Naive thymus-derived CD4-positive, alpha-beta T cell (primary cell): ENCODE measurements around the gene RHEB. TPM values are rescaled to one million over a fixed set of nuclear protein-coding genes. Genes with fewer than 3 reads are reported as not detected.

ENCODE experiments used
- ATAC-seq: fragments of 150-1000 bp; cut with Tn5 transposase; 2 replicates; pipeline ENCODE4 v1.10.0; 2021; ENCODE audit warnings: mild to moderate bottlenecking, moderate library complexity
- CTCF ChIA-PET: fragments of 350-600 bp; sonication (Branson Sonifier 250); formaldehyde crosslinking; loops from one replicate; lab custom pipeline; 2021; ENCODE audit warnings: antibody characterized with exemption; lab: Charles Lee
- POLR2A ChIA-PET: fragments of 350-600 bp; sonication (Branson Sonifier 250); formaldehyde crosslinking; loops from one replicate; lab custom pipeline; 2021; ENCODE audit warnings: antibody characterized with exemption, inconsistent platforms; lab: Charles Lee
- DNase-seq, 9 donors: peaks; one replicate each; pipeline versions ENCODE4 v3.0.0 to v3.0.0-alpha.2; 2020 to 2022; ENCODE audit warnings: mixed read lengths in 1 of 9
- H3K27ac ChIP-seq: one replicate; pipeline ENCODE4 v1.7.0; 2013; ENCODE audit warnings: mild to moderate bottlenecking, low read depth, low read length, moderate library complexity
- H3K27me3 ChIP-seq, 2 donors: one replicate each; pipeline ENCODE4 v1.7.0; 2013; ENCODE audit warnings: low read length in 2 of 2, mild to moderate bottlenecking in 2 of 2, moderate library complexity in 2 of 2; ENCODE audit not compliant: control insufficient read depth in 2 of 2, insufficient read depth in 2 of 2
- H3K36me3 ChIP-seq, 3 experiments: 1 replicate in 2 of 3; 2 replicates in 1 of 3; pipeline ENCODE4 v1.7.0; 2013; ENCODE audit warnings: low read length in 3 of 3, mild to moderate bottlenecking in 3 of 3, moderate library complexity in 1 of 3; ENCODE audit not compliant: insufficient read depth in 3 of 3, control insufficient read depth in 2 of 3
- H3K4me1 ChIP-seq, 2 donors: one replicate each; pipeline ENCODE4 v1.7.0; 2013; ENCODE audit warnings: low read length in 2 of 2, mild to moderate bottlenecking in 2 of 2, moderate library complexity in 1 of 2; ENCODE audit not compliant: control insufficient read depth in 2 of 2, insufficient read depth in 2 of 2
- H3K4me3 ChIP-seq: 2 replicates; pipeline ENCODE4 v1.7.0; 2013; ENCODE audit warnings: mild to moderate bottlenecking, low read length
- H3K9me3 ChIP-seq, 3 experiments: 1 replicate in 2 of 3; 2 replicates in 1 of 3; pipeline ENCODE4 v1.7.0; 2013; ENCODE audit warnings: low read length in 3 of 3; ENCODE audit not compliant: control insufficient read depth in 2 of 3
- H3K27ac Mint-ChIP-seq, 9 donors: one replicate each; pipeline ENCODE4 v1.8.0; 2020 to 2022; ENCODE audit warnings: mixed read lengths in 9 of 9, mild to moderate bottlenecking in 8 of 9, moderate library complexity in 5 of 9, inconsistent platforms in 2 of 9
- H3K27me3 Mint-ChIP-seq, 5 donors: one replicate each; pipeline ENCODE4 v1.8.0; 2021 to 2022; ENCODE audit warnings: mixed read lengths in 5 of 5, mild to moderate bottlenecking in 1 of 5
- H3K36me3 Mint-ChIP-seq, 5 donors: one replicate each; pipeline ENCODE4 v1.8.0; 2020 to 2022; ENCODE audit warnings: mixed read lengths in 5 of 5, mild to moderate bottlenecking in 3 of 5, inconsistent platforms in 1 of 5
- H3K4me1 Mint-ChIP-seq, 7 donors: one replicate each; pipeline ENCODE4 v1.8.0; 2020 to 2022; ENCODE audit warnings: mixed read lengths in 7 of 7, mild to moderate bottlenecking in 3 of 7, inconsistent platforms in 1 of 7
- H3K4me3 Mint-ChIP-seq, 10 donors: one replicate each; pipeline ENCODE4 v1.8.0; 2020 to 2022; ENCODE audit warnings: mild to moderate bottlenecking in 10 of 10, mixed read lengths in 10 of 10, moderate library complexity in 6 of 10, inconsistent platforms in 2 of 10
- H3K9me3 Mint-ChIP-seq, 11 donors: one replicate each; pipeline ENCODE4 v1.8.0; 2020 to 2022; ENCODE audit warnings: mixed read lengths in 11 of 11, mild to moderate bottlenecking in 4 of 11, inconsistent platforms in 1 of 11, moderate library complexity in 1 of 11
- intact Hi-C, 2 donors: fragments of 100-400 bp; cut with micrococcal nuclease; formaldehyde crosslinking; loops; one replicate each; pipeline ENCODE4 v1.15.1; 2023
- polyA plus RNA-seq, 2 donors: library from polyadenylated mRNA; unstranded; fragments of 300-500 nt; fragmentation: Illumina TruSeq; gene quantifications; one replicate each; pipeline ENCODE4 v1.2.3, GENCODE V29; 2021
- total RNA-seq, 6 experiments: library from RNA in 5 of 6; stranded (reverse) in 5 of 6; gene quantifications; 1 replicate in 5 of 6; 2 replicates in 1 of 6; pipeline ENCODE4 v1.2.3 and lab custom pipeline; 2021 to 2026

Gene RHEB
- 10 to 100 TPM; 31.2 to 62.6 (median 40.2) TPM for total RNA-seq
- polyA plus RNA-seq = 10 to 100 TPM; 57.8 to 59.0 TPM
- total RNA-seq (lab: John Stamatoyannopoulos, UW) = 29.1 reads per million, percentile 59 among the genes with 10 or more reads in this experiment

- Mint-ChIP-seq H3K27ac (peak within 1 kb of the TSS; percentile 94 to 99 (median 98)), H3K36me3 (peaks cover 0 to 5% (median 0%) of the 10 kb centered on the region in 5 donors), H3K27me3 (peaks cover 0 to 12% (median 0%) of the 10 kb centered on the region in 5 donors), H3K4me3 (peak within 1 kb of the TSS; percentile 87 to 97 (median 94)), H3K4me1 (peaks cover 32 to 44% (median 36%) of the 10 kb centered on the region in 7 donors), H3K9me3 (peaks cover 0 to 8% (median 0%) of the 10 kb centered on the region in 11 donors)
- Histone ChIP-seq H3K9me3 (no peaks in the 10 kb centered on the region), H3K27ac (peak within 1 kb of the TSS; percentile 88), H3K36me3 (no peaks in the 10 kb centered on the region), H3K4me1 (peaks cover 24 to 26% of the 10 kb centered on the region in 2 donors), H3K27me3 (no peaks in the 10 kb centered on the region), H3K4me3 (peak within 1 kb of the TSS; percentile 91)
- peak; percentile 93 to 99 (median 98) for DNase-seq
- CTCF ChIA-PET = interaction anchor here (0.5 kb wide), 1 partner anchor 115 kb away, joined by 4 read pairs; no protein-coding TSS in a partner anchor
- ATAC-seq = peak; percentile 91
- intact Hi-C loops = loop anchor here (1.0 to 10.0 kb wide), 24 partner anchors 23 to 1895 kb away; partner anchors contain the start of genes ABCF2 (in 2 of the 2), FASTK (in 2 of the 2), TMUB1 (in 2 of the 2) and AGAP3 (in 1 of the 2)
- POLR2A ChIA-PET = interaction anchor here (0.6 to 2.1 kb wide), 6 partner anchors 11 to 357 kb away, joined by 3 to 11 read pairs (median 4); partner anchors contain the start of gene PRKAG2
Observed at GRCh38 chr7:151519765-151520418, at the start of gene RHEB. RHEB (minus strand) TSS chr7:151519895; CDS start chr7:151519511, 384 bp downstream.

DNA sequence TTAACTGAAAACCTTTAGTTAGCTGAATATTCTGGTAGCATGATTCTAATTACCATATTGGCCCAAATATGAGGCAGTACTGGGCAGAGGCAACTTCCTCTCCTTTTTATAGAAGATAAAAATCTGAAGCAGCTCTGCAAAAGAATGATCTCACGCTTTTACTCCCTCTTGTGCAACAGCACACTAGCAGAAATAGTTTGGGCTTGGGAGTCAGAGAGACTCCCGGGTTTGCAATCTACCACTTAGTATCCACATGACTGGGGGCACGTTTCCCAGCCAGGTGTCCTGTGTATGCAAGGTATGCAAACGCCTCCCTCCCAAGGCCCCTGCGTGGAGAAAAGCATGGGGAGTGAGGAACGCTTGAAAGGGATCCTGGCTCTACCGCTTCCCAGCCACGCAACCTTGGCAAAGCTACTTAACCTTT is 47.2 kb upstream of the RHEB start:
- Mint-ChIP-seq H3K27me3 (no peaks in the 10 kb centered on the region), H3K9me3 (no peaks in the 10 kb centered on the region), H3K36me3 (peaks cover 0 to 45% (median 11%) of the 10 kb centered on the region in 5 donors), H3K4me3 (no peak overlapping the region), H3K27ac (peak overlapping the region in 1 of 9 donors; percentile 13), H3K4me1 (no peaks in the 10 kb centered on the region)
- ATAC-seq (no peak), DNase-seq (no peak)
- no peaks in the 10 kb centered on the region for H3K4me1 ChIP-seq
- peaks cover 0 to 36% (median 8%) of the 10 kb centered on the region in 3 experiments for H3K36me3 ChIP-seq
- no peaks in the 10 kb centered on the region for H3K9me3 ChIP-seq
- intact Hi-C loops = loop anchor here in 1 of 2 donors (5.0 kb wide), 1 partner anchor 50 kb away; the partner anchor contains the start of gene RHEB
- H3K27ac ChIP-seq = no peak overlapping the region
- H3K4me3 ChIP-seq = no peak overlapping the region
- POLR2A ChIA-PET = no interaction called here
- H3K27me3 ChIP-seq = no peaks in the 10 kb centered on the region
- CTCF ChIA-PET = no interaction called here

- H3K9me3 Mint-ChIP-seq = no peaks in the 10 kb centered on the region
- intact Hi-C loops = loop anchor here in 1 of 2 donors (5.0 kb wide), 1 partner anchor 48 kb away; the partner anchor contains the start of gene RHEB
- Histone ChIP-seq H3K27ac (no peak overlapping the region), H3K36me3 (peaks cover 0 to 44% (median 8%) of the 10 kb centered on the region in 3 experiments), H3K9me3 (no peaks in the 10 kb centered on the region), H3K4me3 (no peak overlapping the region), H3K27me3 (no peaks in the 10 kb centered on the region), H3K4me1 (no peaks in the 10 kb centered on the region)
- ATAC-seq (no peak), DNase-seq (no peak)
- peaks cover 2 to 54% (median 16%) of the 10 kb centered on the region in 5 donors for H3K36me3 Mint-ChIP-seq
- H3K27ac Mint-ChIP-seq = peak overlapping the region in 1 of 9 donors; percentile 62
- POLR2A ChIA-PET = no interaction called here
- no peaks in the 10 kb centered on the region for H3K27me3 Mint-ChIP-seq
- no peak overlapping the region for H3K4me3 Mint-ChIP-seq
- CTCF ChIA-PET = no interaction called here
- peaks cover 0 to 9% (median 5%) of the 10 kb centered on the region in 7 donors for H3K4me1 Mint-ChIP-seq
Observed at GRCh38 chr7:151565541-151565940, 45.8 kb upstream of the RHEB start.

GRCh38 chr7:151560243-151560642 is 40.5 kb upstream of the RHEB start:
- Mint-ChIP-seq H3K4me3 (peak overlapping the region in 9 of 10 donors; percentile 3 to 65 (median 24)), H3K9me3 (no peaks in the 10 kb centered on the region), H3K27me3 (no peaks in the 10 kb centered on the region), H3K27ac (peak overlapping the region in 8 of 9 donors; percentile 44 to 90 (median 84)), H3K36me3 (peaks cover 2 to 60% (median 32%) of the 10 kb centered on the region in 5 donors), H3K4me1 (peaks cover 0 to 23% (median 16%) of the 10 kb centered on the region in 7 donors)
- ChIA-PET POLR2A (no interaction called here), CTCF (no interaction called here)
- DNase-seq = peak in 3 of 9 donors; percentile 11 to 14 (median 13)
- intact Hi-C loops = loop anchor here in 1 of 2 donors (5.0 kb wide), 1 partner anchor 72 kb away; no protein-coding TSS in a partner anchor
- no peaks in the 10 kb centered on the region for H3K27me3 ChIP-seq
- no peak overlapping the region for H3K4me3 ChIP-seq
- peaks cover 0 to 6% of the 10 kb centered on the region in 2 donors for H3K4me1 ChIP-seq
- peaks cover 5 to 60% (median 12%) of the 10 kb centered on the region in 3 experiments for H3K36me3 ChIP-seq
- H3K9me3 ChIP-seq = no peaks in the 10 kb centered on the region
- H3K27ac ChIP-seq = peak overlapping the region; percentile 48
- no peak for ATAC-seq

- H3K27me3 Mint-ChIP-seq = no peaks in the 10 kb centered on the region
- peaks cover 5 to 57% (median 12%) of the 10 kb centered on the region in 3 experiments for H3K36me3 ChIP-seq
- no peaks in the 10 kb centered on the region for H3K9me3 Mint-ChIP-seq
- peaks cover 2 to 57% (median 35%) of the 10 kb centered on the region in 5 donors for H3K36me3 Mint-ChIP-seq
- no peak overlapping the region for H3K4me3 ChIP-seq
- ATAC-seq (no peak), DNase-seq (no peak)
- no peaks in the 10 kb centered on the region for H3K9me3 ChIP-seq
- H3K4me1 ChIP-seq = peaks cover 0 to 6% of the 10 kb centered on the region in 2 donors
- peak overlapping the region in 6 of 10 donors; percentile 7 to 65 (median 32) for H3K4me3 Mint-ChIP-seq
- intact Hi-C loops = loop anchor here in 1 of 2 donors (5.0 kb wide), 1 partner anchor 73 kb away; no protein-coding TSS in a partner anchor
- CTCF ChIA-PET = no interaction called here
- POLR2A ChIA-PET = no interaction called here
- H3K27ac ChIP-seq = peak overlapping the region; percentile 48
- H3K27me3 ChIP-seq = no peaks in the 10 kb centered on the region
- peak overlapping the region in 8 of 9 donors; percentile 44 to 94 (median 86) for H3K27ac Mint-ChIP-seq
- H3K4me1 Mint-ChIP-seq = peaks cover 0 to 23% (median 16%) of the 10 kb centered on the region in 7 donors
Observed at GRCh38 chr7:151559557-151560183, 40.0 kb upstream of the RHEB start.

DNA sequence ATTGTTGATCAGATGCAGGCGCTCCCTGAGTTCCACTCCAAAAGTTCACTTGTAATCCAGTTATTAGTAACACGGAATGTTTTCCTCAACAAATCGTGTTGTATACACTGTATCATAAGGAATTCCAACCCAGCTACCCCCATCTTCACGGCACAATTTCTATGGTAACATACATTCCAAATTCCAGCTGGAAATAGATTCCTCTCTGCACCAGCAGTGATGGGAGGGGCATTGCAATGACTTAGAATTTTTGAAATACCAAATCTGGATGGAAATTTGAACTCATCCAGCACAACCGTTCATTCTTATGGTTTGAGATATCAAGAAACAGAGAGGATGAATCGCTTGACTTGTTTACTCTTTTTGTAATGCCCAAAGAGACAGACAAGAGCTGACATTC is 38.9 kb upstream of the RHEB start:
- DNase-seq (no peak), ATAC-seq (no peak)
- no peaks in the 10 kb centered on the region for H3K27me3 ChIP-seq
- peaks cover 0 to 6% of the 10 kb centered on the region in 2 donors for H3K4me1 ChIP-seq
- H3K4me3 ChIP-seq = no peak overlapping the region
- Mint-ChIP-seq H3K36me3 (peaks cover 2 to 46% (median 35%) of the 10 kb centered on the region in 5 donors), H3K9me3 (no peaks in the 10 kb centered on the region), H3K27me3 (no peaks in the 10 kb centered on the region), H3K4me3 (no peak overlapping the region), H3K4me1 (peaks cover 0 to 23% (median 16%) of the 10 kb centered on the region in 7 donors), H3K27ac (no peak overlapping the region)
- H3K27ac ChIP-seq = no peak overlapping the region
- H3K36me3 ChIP-seq = peaks cover 5 to 46% (median 5%) of the 10 kb centered on the region in 3 experiments
- intact Hi-C loops = no loop called here
- ChIA-PET CTCF (no interaction called here), POLR2A (no interaction called here)
- no peaks in the 10 kb centered on the region for H3K9me3 ChIP-seq
